NCI-H128 (cell line): ENCODE results near the gene ELK1.
"Not testable (repeated sequence)": the region's sequence is repeated elsewhere in the genome, so short reads cannot be mapped to it uniquely, and the experiment has no call there.

Experiments used
- DNase-seq: peaks from one replicate; lab custom pipeline; 2025; ENCODE audit not compliant: unreplicated experiment; lab: John Stamatoyannopoulos, UW

The ELK1 gene

GRCh38 chrX:47613082-47613481 lies 37.3 kb downstream of the ELK1 start:
- DNase-seq = no peak

GRCh38 chrX:47612418-47612817 lies 37.9 kb downstream of the ELK1 start:
- no peak for DNase-seq

- DNase-seq = no peak
Observed at GRCh38 chrX:47611926-47612325, 38.4 kb downstream of the ELK1 start.

- DNase-seq = no peak
Observed at GRCh38 chrX:47611489-47611888, 38.9 kb downstream of the ELK1 start.

GRCh38 chrX:47610511-47610910 lies 39.9 kb downstream of the ELK1 start:
- no peak for DNase-seq

GRCh38 chrX:47608130-47608810 lies 42.1 kb downstream of the ELK1 start:
- DNase-seq = no peak

- DNase-seq = no peak
Observed at GRCh38 chrX:47607091-47607490, 43.3 kb downstream of the ELK1 start.

- no peak for DNase-seq
Observed at GRCh38 chrX:47605024-47605423, 45.3 kb downstream of the ELK1 start.

- not testable (repeated sequence) for DNase-seq
Observed at GRCh38 chrX:47603125-47603524, 47.2 kb downstream of the ELK1 start.

- DNase-seq = no peak
Observed at GRCh38 chrX:47597222-47597621, 53.1 kb downstream of the ELK1 start.

GRCh38 chrX:47596256-47596655 lies 54.1 kb downstream of the ELK1 start:
- DNase-seq = no peak

- no peak for DNase-seq
Observed at GRCh38 chrX:47595716-47596251, 54.6 kb downstream of the ELK1 start.

- no peak for DNase-seq
Observed at GRCh38 chrX:47593522-47593921, 56.8 kb downstream of the ELK1 start.

GRCh38 chrX:47590984-47591383 lies 59.4 kb downstream of the ELK1 start:
- no peak for DNase-seq

GRCh38 chrX:47587906-47588735 lies 62.2 kb downstream of the ELK1 start:
- no peak for DNase-seq

- DNase-seq = no peak
Observed at GRCh38 chrX:47587091-47587891, 63.1 kb downstream of the ELK1 start.

- no peak for DNase-seq
Observed at GRCh38 chrX:47586043-47586787, 64.1 kb downstream of the ELK1 start.
